GM18867 (cell line): ENCODE measurements around the gene HSPA1L.

Source experiments
- ATAC-seq: cut with Tn5 transposase; IDR thresholded peaks from one replicate; pipeline ENCODE4 v1.9.1; 2021; ENCODE audit warnings: mild to moderate bottlenecking, moderate library complexity; ENCODE audit not compliant: unreplicated experiment

The HSPA1L gene

DNA sequence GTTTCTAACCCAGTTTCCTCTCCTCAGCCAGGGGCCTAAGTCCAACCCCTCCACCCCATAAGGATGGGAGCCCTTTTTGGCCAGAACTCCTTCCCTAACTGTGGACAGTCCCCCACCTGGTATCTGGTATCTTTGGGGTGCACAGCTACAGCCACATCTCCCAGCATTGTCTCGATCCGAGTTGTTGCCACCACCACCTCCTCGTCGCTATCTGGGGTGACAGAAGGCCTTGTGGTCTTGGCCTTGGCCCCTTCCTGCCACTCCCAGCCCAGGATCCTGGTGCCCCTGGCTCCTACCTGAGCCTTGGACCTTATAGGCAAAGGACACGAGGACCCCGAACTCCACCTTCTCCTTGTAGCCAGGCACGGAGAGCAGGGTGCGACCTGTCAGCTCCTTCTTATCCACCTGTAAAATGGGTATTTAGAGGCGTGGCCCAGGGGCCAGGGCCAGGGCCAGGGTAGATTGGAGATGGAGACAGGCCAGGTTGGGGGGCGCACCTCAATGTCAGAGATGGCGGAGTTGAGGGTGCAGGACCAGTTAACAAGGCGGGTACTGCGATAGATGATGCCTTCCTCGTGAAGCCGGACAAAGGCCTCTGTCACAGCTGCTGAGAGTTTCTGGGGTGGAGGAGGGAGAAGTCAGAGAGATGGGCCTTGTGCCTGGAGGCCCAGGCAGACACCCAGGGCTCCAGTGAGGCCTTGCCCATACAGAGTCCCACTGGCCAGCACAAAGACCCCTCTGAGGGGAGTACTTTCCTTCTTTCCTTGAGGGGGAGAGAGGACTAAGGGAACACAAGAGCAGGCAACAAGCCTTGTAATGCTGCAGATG is 30.8 kb downstream of the HSPA1L start:
- ATAC-seq = no peak

DNA sequence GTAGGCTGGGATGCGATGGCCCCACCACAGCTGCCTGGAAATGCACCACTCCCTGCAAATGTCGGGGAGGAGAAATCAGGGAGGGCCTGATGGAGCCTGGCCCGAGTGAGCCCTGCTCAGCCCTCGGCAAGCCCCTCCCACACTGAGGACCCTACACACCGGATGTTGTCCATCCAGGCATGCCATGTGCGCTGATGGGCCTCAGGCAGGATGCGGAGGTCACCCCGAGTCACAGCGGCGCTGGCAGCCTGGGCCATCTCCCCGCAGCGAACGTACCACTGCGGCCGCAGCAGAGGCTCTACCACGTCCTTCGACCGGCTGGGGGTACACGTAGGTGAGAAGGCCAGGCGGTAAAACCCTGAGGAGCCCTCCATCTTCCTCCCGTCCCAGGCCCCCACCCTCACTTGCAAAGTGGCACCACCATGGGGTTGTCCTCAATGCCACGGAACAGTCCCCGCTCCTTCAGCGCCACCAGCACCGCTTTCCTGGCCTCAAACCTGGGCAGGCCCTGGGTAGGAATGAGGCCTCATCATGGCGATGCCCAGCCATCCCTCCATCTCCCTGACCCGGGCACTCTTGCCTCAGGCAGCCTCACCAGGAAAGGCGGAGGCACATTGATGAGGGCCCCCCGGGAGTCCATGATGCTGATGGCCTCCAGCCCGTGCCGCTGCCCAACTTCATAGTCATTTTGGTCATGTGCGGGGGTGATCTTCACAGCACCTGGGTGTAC is 32.8 kb downstream of the HSPA1L start:
- no peak for ATAC-seq

DNA sequence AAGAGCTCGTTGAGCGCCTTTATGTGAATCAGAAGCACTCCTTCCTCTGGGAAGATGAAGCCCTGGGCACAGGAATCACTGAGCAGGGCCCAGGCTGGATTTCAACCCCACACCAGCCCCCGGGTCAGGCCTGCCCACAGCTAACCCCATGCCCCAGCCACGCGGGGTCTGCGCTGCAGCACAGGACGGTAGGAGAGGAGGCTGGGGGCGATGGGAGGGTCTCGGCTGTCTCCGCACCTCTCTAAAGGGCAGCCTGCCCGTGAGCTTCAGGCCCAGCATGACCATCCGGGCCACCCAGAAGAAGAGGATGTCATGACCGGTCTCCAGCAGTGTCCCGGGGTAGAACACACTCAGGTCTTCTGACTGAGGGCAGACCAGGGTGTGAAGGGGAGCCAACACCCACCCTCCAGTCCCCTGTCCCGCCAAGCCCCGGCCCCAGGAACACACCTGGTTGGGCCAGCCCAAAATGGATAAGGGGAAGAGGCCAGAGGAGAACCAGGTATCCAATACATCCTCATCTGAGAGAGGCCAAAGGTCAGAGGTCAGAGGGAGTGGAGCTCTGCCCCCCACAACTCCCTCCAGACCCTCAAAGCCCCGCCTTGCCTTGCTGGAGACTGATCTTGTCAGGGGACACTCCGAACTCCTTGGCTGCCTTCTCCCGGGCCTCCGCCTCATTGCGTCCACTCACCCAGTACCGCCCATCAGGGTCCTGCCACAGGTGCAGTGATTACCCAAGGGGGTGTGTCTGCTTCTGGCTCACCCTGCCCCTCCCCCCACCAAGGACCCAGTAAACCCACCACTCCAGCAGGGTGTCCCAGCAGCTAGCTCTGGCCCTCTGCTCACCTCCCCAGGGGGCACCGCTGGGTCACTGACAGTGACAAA is 33.6 kb downstream of the HSPA1L start:
- no peak for ATAC-seq

DNA sequence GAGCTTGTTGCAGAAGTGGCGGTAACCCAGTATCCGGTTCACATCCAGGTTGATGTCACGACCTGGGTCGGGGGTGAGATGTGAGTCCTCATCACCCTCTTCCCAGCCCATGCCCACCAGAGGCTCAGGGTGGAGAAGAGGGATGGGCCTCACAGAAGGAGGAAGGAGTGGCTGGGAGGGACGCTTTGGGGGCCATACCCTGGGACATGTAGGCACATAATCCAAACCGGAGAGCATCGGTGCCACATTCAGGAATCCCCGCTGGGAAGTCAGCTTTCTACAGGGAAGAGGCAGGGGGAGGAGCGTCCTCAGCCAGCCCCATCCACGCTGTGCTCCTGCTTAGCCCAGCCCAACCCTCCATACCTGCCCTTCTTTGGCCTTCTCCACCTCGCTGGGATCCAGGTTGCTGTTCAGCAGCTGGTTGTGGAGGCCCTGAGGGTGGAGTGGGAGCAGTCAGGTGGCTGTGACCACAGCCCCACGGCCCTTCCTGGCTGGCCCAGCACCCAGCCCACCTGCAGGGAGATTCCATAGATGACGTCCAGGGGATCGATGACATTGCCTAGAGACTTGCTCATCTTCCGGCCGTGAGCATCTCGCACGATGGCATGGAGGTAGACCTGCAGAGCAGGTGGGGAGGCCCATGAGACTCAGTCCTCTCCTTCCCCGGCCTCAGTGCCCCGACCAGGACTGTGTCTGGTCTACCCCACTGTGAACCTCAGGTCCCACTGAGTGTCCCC is 34.4 kb downstream of the HSPA1L start:
- ATAC-seq = no peak

DNA sequence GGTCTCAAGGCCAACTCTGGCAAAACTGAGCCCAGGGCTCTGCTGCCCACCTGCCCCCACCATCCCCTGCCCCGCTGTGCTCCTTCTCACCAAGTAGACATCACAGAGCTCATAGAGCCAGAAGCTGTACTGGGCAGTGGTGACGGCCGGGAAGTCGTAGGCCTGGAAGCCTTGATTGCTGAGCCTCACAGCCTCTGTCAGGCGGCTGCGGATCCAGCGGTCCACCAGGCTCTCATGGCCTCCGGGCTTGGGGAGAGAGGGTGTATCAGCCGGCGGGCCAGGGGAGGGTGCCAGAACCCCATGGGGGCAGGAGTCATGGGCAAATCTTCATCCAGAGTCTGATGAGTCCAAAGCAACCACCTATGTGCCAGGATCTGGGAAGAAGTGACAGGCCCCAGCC is 35.2 kb downstream of the HSPA1L start:
- no peak for ATAC-seq

DNA sequence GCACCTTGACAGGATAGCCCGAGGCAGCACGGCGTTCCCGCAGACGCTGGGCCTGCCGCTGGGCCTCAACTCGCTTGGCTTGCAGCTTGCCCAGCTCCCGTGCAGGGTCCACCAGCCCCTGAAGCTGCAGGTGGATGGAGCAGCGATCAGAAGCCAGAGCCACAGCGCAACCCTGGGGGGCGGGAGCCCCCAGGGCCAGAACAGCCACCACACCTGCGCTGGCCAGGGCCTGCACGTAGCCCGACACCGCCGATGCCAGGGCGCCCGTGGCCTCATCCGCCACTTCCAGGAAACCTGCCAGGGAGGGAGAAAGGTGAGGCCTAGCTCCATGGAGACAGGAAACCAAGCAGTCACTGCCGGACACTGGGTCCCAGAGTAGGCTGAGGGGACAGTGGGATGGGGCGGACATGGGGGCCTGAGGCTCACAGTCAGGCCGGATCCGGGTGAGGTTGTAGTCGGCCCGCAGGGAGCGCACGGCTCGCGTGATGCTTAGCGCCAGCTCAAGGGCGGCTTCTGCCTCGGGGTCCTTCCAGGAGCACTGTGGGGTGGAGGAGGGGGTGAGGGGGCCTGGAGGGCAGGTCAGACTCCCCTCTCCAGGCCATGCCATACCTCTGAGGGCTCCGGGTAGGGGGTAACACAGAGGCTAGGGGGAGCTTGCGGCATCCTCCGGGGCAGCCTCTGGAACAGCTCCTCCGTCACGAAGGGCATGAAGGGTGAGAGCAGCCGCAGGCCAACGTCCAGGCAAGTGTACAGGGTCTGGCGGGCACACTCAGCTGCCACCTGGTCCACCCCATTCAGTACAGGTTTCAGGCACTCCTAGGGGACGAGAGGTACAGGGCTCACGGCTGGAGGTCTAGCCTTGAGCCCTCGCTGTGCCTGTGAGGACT is 35.8 kb downstream of the HSPA1L start:
- ATAC-seq = no peak

DNA sequence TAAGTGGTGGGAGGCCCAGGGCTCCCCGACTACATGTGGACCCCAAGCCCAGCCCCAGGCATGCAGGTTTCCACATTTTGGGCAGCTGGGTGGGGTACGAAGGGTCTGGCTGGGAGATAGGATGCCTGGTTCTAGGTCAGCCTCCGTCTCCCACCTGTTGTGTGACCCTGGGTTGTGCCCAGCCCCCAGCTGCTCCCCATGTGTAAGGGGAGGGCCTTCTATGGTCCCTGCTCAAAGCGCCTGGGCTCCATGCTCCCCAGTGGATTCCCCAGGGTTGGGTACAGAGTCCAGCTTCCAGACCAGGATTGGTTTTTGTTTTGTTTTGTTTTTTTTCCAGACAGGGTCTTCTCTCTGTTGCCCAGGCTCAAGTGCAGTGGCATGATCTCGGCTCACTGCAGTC is 36.9 kb downstream of the HSPA1L start:
- ATAC-seq = no peak

DNA sequence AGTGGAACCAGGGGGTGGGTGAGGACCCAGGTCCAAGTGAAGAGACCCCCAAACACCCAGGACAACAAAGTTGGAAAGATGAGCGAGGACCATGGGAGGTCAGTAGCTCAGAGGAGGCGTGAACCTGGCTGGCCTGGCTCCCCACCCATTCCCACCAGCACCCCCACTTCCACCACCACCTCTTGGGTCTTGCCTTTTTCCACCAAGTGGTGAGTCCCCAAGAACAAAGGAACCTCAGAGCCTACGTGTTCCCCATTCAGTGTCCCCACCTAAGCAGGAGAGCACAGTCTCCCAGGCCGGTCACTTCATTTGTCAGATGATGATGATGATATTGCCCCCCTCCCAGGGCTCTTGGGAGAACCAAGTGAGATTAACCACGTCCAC is 37.4 kb downstream of the HSPA1L start:
- ATAC-seq = no peak

DNA sequence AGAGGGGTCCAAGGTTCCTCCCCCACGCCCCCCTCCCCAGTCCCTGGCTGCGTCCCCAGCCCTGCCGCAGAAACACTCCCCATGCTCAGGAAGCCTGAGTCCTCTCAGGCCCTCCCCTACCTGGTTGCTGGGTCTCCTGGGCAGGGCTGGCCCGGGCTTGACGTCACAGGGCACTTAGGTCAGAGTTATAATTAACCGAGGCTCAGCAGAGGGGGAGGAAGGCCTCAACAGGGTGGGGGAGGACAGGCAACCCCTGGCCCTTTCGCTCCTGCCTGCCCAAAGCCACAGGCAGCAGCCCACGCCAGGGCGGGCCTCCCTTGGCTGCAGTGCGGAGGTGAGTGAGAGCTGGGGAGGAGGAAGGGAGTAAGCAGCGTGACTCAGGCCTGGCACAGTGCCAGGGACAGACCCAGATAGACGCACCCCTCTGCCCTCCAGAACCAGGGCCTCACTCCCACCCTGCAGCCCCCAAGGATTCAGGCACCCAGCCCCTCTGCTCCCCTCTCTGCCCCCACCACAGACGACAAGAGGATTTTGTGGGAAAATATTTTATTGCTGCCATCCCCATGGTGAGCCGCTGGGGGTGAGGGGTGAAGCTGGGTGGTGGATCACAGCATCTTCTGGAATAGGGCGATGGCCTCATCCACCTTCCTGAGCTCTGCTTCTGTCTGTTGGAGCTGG is 38.0 kb downstream of the HSPA1L start, which contains the start of gene VWA7:
Gene VWA7, minus strand, starts transcription at position 340 of the 678 bp plus-strand sequence. CDS start 549 bp downstream, outside the sequence.
- no peak for ATAC-seq

DNA sequence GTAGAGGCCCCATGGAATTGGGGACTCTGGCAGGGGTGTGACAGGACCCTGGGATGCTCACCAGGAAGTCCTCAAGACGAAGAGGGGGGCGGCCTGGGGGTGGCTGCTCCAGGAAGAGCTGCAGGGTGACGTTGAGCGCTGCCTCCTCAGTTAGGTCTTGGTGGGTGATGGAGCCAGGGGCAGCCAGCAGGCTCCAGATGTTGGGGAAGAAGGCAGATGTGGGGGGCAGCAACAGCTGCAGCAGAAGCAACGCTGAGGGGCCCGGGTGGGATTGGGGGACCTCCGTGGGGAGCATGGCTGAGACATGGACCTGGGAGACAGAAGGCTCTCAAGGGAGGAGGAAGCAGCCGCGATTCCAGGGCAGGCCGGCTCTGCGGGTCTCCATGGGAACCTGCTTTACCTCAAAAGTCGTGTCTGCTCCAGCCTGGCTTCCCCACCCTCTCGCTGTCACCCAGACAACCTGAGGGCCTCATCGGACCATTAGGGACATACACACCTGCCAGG is 38.5 kb downstream of the HSPA1L start:
- no peak for ATAC-seq

DNA sequence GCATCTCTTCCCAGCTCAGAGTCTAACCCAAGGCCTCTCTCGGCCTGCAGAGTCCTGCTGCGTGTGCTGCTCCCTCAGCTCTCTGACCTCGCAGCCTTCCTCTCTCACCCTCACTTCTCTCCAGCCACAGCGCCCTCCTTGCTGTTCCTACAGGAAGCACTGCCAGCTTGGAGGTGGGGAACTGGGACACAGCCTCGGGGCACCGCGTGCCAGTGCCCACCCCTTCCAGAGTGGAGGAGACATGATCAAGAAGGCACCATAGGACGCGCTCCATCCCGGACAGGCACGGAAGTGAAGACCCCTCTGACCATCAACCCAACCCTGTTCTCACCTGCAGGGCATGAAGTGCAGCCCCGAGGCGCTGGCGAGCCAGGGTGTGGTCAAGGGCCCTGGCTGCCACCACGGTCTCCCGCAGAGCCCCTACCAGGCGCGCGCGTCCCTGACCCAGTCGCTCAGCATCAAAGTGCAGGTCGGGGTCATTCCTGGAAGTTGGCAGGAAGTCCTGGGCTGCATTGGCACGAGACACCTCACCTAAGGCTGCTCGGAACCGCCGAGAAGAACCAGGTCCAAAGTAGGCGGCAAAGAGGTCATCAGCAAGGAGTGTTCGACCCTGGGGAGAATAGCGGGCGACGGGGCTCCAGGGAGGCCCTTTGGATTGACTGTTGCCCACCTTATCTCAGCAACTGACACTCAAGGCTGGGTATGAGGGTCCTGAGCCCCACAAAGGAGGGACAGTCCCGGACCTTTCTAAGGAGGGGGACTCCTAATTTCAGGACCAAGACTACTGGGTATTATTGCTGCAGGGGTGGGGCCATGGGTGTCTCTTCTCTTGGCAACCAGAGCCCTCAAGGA is 39.2 kb downstream of the HSPA1L start:
- no peak for ATAC-seq

DNA sequence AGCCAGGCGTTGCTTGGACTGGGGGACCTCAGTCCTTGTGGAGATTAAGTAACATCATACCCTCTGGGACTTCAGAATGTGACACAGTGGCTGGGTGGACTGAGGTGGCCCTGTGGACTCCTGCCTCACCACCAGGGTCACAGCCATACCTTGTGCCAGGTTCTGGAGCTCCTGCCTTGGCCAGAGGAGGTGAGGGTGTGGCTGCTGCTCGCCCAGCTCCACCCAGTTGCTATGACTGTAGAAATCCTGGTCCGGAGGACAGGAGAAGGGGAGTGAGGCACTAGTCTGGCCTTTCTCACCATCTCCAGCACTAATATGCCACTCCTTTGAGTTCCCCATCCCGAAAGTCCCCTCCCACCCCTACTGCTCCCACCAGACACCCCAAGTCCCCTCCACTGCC is 39.9 kb downstream of the HSPA1L start:
- no peak for ATAC-seq

DNA sequence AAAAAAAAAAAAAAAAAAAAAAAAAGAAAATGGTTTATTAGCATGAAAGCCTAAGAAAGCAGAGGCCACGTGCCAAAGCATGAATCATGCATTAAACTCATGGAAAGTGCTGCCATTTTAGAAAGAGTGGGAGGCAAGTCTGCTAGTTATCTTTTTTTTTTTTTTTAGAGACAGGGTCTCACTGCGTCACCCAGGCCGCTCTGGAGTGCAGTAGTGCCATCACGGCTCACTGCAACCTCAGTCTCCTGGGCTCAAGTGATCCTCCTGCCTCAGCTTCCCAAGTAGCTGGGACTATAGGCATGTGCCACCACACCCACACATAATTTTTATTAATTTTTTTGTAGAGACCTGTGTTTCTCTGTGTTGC is 43.1 kb downstream of the HSPA1L start:
- no peak for ATAC-seq

DNA sequence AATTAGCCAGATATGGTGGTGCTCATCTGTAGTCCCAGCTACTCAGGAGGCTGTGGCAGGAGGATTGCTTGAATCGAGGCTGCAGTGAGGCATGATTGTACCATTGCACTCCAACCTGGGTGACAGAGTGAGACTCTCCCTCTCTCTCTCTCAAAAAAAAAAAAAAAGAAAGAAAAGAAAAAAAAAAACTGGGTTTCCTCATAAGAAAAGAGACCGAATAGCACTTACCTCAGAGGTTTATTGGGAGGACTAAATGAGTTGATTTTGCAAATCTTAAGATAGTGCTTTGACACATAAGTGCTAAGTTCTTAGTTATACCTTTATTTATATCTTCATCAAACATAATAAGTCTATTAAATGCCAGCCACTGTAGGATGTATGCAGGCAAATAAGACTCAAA is 44.2 kb downstream of the HSPA1L start:
- no peak for ATAC-seq

DNA sequence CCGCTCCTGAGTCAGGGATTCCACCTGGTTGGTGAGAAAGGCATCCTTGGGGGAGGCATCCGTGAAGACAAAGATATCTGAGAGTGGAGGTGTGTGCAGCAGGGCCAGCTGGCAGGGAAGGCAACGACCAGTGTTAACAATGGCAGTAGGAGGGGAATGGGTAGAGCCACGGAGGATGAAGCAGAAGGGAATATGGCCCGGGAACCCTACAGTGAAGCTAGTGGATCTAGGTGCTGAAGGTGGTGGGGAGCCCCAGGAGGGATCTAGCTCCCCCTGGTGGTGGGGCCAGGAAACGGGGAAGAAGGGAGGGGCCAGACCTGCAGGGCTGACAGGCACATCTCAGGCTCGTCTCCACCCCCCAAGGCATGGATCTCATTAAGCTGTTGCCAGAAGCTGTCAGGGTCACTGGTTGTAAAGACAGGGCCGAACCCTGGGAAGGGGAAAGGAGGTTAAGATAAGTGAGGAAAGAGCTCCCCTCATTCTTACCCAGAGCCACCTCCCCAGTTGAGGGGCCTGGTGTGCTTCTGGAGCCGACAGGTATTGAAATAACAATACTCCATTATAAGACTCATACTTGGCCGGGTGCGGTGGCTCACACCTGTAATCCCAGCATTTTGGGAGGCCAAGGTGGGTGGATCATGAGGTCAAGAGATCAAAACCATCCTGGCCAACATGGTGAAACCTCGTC is 45.3 kb downstream of the HSPA1L start:
- no peak for ATAC-seq

DNA sequence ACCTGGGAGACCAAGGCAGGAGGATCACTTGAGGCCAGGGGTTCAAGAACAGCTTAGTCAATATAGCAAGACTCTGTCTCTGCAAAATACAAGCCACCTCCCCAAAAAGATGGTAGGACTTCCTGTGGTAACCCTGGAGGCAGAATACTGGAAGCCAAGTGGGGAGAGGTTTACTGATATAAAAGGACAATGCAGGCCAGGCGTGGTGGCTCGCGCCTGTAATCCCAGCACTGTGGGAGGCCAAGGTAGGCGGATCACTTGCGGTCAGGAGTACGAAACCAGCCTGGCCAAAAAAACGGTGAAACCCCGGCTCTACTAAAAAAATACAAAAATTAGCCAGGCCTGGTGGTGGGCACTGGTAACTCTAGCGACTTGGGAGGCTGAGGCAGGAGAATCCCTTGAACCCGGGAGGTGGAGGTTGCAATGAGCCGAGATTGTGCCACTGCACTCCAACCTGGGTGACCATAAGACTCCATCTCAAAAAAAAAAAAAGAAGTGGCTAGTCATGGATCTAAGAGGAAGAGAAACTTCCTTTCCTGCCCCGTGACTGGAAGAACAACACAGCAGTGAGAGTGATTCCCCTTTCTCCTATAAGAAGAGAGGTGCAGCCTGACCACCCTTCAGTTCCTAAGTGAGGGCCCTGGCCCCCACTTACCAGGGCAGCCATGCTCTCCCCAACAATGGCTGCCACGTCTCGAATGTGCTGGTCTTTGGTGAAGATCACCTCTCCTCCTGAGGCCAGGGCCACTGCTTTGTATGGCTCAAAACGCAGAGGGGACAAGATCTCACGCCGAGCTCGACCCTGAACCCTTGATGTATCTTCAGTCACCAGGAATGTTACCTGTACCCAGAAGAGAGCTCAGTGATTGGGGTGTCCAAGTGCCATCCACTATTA is 46.5 kb downstream of the HSPA1L start:
- no peak for ATAC-seq
